HUDEP-2 (cell line): ENCODE measurements around the gene SUPT3H.
A peak's percentile ranks its signal among the peaks of the same experiment; 100 is the strongest.

Source experiments
- DNase-seq, 76 experiments: peaks; one replicate each; lab custom pipeline; 2025; ENCODE audit not compliant: unreplicated experiment in 76 of 76; lab: John Stamatoyannopoulos, UW

Gene SUPT3H

DNA sequence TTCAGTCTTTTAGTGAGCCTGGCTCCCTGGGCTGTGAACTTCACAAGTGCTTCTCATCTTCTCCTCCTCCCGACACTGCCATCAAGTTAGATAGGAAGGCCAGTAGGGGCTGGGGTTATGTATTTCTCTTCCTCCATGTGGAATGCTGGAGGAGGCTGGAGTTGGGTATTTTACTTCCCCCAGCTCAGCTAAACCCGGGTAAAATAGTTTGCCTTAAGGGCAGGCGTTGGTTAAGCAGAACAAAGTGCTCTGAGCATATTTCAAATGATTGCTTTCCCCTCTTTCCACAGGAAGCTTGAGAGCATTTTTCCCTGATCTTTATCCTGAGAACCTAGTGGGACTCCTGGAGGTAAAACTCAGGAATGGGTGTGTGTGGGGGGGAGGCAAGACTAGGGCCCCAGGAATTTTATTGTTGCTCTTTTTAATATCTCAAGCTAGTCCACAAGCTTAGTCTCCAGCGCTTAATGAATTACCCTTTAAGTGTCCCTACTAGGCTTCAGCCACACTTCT lies 16.9 kb upstream of the SUPT3H start:
- no peak for DNase-seq

GRCh38 chr6:45388328-45388727 lies 10.6 kb upstream of the SUPT3H start:
- no peak for DNase-seq

- no peak for DNase-seq
These were observed 9.5 kb upstream of the SUPT3H start for GRCh38 chr6:45387236-45387635.

DNA sequence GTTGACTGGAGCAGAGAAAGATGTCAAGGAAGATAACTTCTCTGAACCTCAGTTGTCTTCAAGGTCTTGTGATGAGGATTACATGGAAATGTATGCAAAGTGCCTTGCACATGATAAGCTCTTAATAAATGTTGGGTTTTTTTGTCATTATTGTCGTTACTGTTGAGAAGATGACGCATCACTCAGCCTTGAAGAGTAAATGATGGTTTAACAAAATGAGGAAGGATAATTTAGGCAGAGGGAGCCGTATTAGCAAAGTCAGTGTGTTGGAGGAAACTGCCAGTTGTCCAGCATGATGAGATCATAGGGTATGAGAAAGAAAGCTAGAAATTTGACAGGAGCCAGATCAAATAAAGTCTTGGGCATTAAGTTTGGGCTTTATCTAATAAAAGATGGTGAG lies 8.8 kb upstream of the SUPT3H start:
- DNase-seq, result no peak

DNA sequence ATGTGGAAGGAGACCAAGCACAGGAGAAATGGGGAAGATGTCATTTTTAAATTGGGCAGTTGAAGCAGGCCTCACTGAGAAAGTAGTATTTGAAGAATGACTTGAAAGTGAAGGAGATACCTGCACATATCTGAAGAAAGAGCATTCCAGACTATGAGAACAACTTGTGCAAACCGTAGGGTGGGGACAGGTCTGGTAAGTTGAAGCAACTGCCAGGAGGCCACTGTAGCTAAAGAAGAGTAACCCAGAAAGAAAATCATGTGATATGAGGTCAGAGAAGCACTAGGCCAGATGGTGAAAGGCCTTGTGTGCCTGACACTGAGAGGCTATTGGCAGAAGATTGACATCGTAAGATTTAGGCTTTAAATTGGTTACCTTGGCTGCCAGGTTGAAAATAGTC lies 4.7 kb upstream of the SUPT3H start:
- no peak for DNase-seq

- peak in 13 of 76 experiments; percentile 26 to 72 (median 54) for DNase-seq
These were observed 696 bp upstream of the SUPT3H start for GRCh38 chr6:45378334-45378926.

GRCh38 chr6:45377043-45377553 lies 636 bp downstream of the SUPT3H start:
- DNase-seq, result peak in 13 of 76 experiments; percentile 19 to 58 (median 37)

DNA sequence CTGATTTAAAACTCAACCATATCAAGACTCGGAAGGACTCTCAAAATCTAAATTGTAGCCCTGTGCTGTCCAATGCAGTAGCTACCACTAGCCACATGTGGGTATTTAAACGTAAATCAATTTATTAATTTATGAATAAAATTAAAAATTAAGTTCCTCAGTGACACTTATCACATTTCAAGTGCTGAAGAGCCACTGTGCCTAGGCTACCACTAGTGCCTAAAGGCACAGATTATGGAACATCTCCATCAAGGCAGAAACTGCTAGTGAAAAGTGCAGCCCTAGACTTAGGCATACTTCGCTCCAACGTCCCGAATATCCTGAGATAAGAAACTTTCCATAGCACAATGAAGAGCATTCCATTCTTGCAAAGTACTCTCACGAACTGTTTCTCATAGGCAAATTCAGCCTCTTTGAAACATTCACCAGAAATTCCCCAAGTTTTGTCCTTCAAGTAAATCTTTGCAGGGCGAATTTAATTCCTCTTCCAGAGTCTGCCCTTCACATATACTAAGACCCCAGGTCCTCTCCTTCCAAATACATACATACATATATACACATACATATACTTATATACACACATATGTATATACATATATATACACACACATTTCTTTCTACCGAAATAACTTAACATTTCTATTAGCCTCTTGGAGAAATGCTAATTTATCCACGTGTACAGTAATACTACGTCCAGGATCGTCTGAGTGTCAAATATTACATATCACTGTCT lies 1.3 kb downstream of the SUPT3H start:
- peak in 1 of 76 experiments; percentile 15 for DNase-seq

- DNase-seq, result no peak
These were observed 2.3 kb downstream of the SUPT3H start for GRCh38 chr6:45375449-45375848.

DNA sequence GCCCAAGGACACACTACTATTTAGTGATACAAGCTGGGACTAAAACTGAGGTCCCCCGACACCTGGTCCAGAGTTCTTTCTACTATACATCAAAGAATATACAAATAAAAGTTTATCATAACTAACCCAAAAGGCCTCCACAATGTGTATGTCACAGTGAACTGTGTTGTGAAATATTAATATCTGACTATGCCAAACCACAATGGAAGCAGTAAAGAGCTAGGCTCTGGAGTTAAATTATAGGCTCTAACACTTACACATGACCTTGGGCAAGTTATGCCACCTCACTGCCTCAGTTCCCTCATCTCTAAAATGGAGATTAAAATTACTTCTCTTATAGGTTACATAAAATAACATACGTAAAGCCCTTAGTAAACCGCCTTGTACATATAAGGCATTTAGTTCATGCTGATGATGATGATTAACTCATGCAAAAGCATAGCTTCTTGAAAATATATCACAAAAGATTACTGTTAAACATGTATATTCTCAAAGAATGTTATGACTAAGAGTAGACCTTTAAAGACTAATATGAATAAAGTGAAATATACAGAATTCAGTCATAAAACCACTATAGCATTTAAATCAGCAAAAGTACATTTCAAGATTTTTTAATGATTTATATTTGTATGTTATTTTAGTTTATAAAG lies 5.7 kb downstream of the SUPT3H start:
- no peak for DNase-seq

- peak in 1 of 76 experiments; percentile 9 for DNase-seq
These were observed 7.9 kb downstream of the SUPT3H start for GRCh38 chr6:45369870-45370269.

DNA sequence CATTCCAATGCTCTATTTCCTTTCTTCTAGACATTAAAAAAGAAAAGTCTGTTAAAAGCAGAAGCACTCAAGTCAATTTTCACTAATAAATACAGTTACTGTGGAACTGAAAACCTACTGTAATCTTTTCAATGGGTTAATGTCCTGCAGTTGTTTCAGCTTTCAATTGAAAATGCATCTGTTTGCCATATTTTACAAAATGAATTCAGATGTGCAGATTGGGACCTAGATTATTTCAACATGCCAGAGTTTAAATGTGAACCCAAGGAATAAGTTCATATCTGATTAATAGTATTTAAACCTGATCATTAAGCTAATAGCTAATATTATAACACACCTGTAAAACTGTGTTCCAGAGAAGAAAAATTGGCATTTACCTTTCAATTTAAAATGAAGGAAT lies 9.7 kb downstream of the SUPT3H start:
- no peak for DNase-seq

DNA sequence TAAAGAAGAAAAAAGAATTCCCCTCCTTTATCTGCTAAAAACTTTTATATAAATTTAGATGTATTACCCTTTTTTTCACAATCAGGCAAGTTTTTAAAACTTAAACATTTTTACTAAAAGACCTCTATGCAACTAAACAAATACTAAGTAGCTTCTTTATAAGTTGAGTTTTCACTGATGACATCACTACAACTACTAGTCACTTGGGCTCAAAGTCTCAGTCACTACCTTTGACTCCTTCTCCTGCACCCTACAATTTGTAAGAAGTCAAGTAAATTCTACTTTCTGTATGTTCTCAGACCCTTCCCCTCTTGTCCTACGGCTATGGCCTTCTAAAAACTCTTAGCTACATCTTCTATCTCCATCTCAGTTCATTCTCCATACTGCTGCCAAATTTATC lies 11.2 kb downstream of the SUPT3H start:
- DNase-seq, result no peak

DNA sequence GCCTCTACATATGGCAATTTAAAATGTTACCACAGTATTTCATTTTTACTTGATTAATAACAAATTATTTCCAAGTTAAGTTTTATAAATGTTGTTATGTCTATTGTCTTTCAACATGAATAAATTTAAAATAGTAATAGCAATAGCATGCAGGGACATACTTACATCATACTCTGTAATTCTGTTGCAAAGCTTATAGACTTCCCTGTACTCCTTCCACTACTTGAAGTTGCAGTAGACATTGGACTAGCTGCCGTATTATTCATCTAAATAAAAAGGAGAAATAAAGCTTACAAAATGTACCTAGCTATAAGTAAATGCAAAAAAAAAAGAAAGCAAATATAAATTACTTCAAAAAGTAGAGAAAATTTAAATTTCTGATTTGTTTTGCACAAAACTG lies 12.7 kb downstream of the SUPT3H start:
- no peak for DNase-seq

- DNase-seq, result no peak
These were observed 13.3 kb downstream of the SUPT3H start for GRCh38 chr6:45364466-45364865.

- no peak for DNase-seq
These were observed 24.1 kb downstream of the SUPT3H start for GRCh38 chr6:45353654-45354053.

DNA sequence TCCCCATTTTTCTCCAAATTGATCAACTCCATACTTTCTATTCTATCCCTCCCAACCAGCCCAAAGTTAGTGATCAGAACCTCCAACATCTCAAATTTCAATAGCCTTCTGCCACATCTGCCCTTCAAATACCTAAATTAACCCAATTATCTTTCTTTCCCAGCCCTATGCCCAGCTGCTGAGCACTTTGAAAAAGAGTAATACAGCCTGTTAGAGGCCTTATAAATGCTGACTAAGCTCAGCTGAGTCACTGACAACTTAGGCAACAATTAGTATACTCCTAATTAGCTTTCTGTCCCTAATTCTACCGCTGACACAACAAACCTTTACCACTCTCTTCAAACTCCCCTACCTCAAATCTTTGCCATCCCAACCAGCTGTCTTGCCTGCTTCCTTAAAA lies 26.1 kb downstream of the SUPT3H start:
- peak in 2 of 76 experiments; percentile 2 to 3 for DNase-seq

- no peak for DNase-seq
These were observed 26.7 kb downstream of the SUPT3H start for GRCh38 chr6:45351076-45351475.

DNA sequence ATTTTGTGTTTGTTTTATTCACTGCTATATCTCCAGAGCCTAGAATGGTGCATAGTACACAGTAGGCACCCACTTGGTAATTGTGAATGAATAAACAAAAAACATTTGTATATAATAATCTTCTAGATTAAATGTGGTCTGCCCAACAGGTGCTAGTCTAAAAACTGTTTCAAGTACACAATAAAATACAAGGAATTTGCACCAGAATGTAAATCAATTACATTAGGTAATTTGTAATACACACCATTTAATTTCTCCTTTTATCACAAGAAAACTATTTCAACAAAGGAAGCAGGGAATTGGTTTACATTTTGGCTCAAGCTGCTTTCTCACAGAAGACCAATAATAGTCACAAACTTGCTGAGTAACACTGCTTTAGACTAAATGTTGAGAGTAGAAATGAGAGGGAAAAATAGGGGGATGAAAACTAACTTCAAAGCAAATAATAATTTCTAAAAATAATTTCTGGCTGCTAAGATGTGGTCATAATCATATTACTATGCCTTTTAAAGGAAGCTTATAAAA lies 27.5 kb downstream of the SUPT3H start:
- DNase-seq, result no peak

DNA sequence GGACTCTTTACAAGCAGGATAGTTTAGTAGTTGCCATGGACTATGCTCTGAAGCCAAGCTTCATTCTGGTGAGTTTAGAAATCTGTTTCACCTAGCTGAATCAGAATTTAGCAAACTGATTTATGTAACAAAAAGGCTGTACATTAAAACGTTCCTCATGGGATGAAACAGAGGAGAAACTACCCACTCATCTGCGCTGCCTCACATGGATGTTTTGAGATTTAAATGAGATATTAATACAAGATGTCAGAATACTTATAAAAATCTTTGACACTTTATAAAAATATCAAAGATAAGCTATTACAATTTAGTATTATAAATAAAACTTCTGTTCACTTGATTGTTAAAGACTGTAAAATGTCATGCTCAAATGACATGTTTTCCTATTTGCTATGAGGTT lies 32.8 kb downstream of the SUPT3H start:
- DNase-seq, result no peak

GRCh38 chr6:45328523-45328922 lies 49.2 kb downstream of the SUPT3H start:
- no peak for DNase-seq
